Keratinocyte (primary cell): ENCODE data around the gene HEATR3.

ENCODE experiments used
- CTCF ChIP-seq, 3 experiments: IDR thresholded peaks in 1 of 3; conservative IDR thresholded peaks in 1 of 3; optimal IDR thresholded peaks in 1 of 3; 2 replicates in 2 of 3; 3 replicates in 1 of 3; pipeline versions ENCODE3 to v1.5.1; 2011; ENCODE audit warnings: low read length in 3 of 3, mild to moderate bottlenecking in 3 of 3, moderate library complexity in 2 of 3, control low read depth in 1 of 3, inconsistent platforms in 1 of 3; ENCODE audit not compliant: insufficient read depth in 2 of 3; ENCODE audit errors: extremely low read depth in 1 of 3
- EZH2 ChIP-seq: IDR thresholded peaks from one replicate; pipeline ENCODE4 v1.6.1; 2012; ENCODE audit warnings: inconsistent platforms, mild to moderate bottlenecking, low read length, moderate library complexity

DNA sequence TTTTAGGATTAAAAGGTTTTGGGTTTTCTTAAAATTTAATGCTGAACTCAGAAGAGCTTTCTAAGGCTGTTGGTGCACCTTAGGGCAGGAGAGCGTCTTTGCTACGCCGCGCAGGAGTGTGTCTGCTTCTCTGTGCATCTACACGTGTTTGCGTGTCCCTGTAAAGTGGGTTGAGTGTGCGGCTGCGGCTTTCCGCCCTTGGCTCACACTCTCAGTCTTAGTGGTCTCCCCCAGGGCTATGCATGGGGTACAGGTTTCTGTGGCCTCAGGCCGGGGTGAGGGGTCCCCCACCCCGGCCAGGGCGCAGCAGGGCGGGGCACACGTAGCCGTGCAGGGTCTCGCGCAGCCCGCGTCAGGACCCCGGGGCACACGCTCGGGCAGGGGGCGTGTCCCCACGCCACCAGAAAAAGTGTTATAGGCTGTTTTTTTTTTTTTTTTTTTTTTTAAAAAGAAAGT lies 86.6 kb downstream of the HEATR3 start:
- no peak for TF ChIP-seq CTCF (optimal IDR thresholded peaks at IDR 0.05 in 1 of 3, IDR thresholded peaks at IDR 0.05 in 1 of 3, conservative IDR thresholded peaks at IDR 0.05 in 1 of 3; ENCODE audit: extremely low read depth in 1 of 3, insufficient read depth in 2 of 3, low read length in 3 of 3)
- no peak for TF ChIP-seq EZH2
